A673 (cell line): ENCODE results near the gene HARS1. TPM values are rescaled to one million over a fixed set of nuclear protein-coding genes. Genes with fewer than 3 reads are reported as not detected.

Experiments used
- BruUV-seq: library from RNA; stranded (reverse); fragments of 400-500 nt; replicated peaks from 2 replicates; lab custom pipeline; 2021; lab: Mats Ljungman, UMichigan
- CTCF ChIA-PET: fragments of 300-600 bp; sonication (Branson Sonifier 250); formaldehyde crosslinking; loops from one replicate; lab custom pipeline; 2022; ENCODE audit warnings: antibody characterized with exemption; lab: Charles Lee
- POLR2A ChIA-PET: fragments of 300-600 bp; sonication (Branson Sonifier 250); formaldehyde crosslinking; loops from one replicate; lab custom pipeline; 2022; ENCODE audit warnings: antibody characterized with exemption; ENCODE audit not compliant: low non-redundant PET; lab: Charles Lee
- DNase-seq: peaks from one replicate; pipeline ENCODE4 v3.0.0-alpha.2; 2015; ENCODE audit warnings: low spot score
- H3K27ac ChIP-seq: fragments of 200-600 bp; sonication (generic); 2 replicates; pipeline ENCODE4 v1.5.1; 2016; ENCODE audit warnings: mixed run types, low read depth, mild to moderate bottlenecking, mixed read lengths, antibody characterized with exemption, low read length; ENCODE audit not compliant: poor library complexity, severe bottlenecking
- H3K27me3 ChIP-seq: fragments of 200-600 bp; sonication (generic); replicated peaks from 2 replicates; pipeline ENCODE4 v1.6.1; 2017; ENCODE audit warnings: mixed run types, low read depth, mild to moderate bottlenecking, mixed read lengths, antibody characterized with exemption, low read length; ENCODE audit not compliant: insufficient read depth, poor library complexity
- H3K36me3 ChIP-seq: fragments of 200-600 bp; sonication (generic); 2 replicates; pipeline ENCODE4 v1.6.1; 2016; ENCODE audit warnings: mixed run types, mild to moderate bottlenecking, mixed read lengths, antibody characterized with exemption, low read length; ENCODE audit not compliant: insufficient read depth, poor library complexity, severe bottlenecking
- H3K4me1 ChIP-seq: fragments of 200-600 bp; sonication (generic); 2 replicates; pipeline ENCODE4 v1.6.1; 2017; ENCODE audit warnings: mixed run types, mild to moderate bottlenecking, mixed read lengths, antibody characterized with exemption, low read length; ENCODE audit not compliant: insufficient read depth, poor library complexity, severe bottlenecking
- H3K4me3 ChIP-seq: fragments of 200-600 bp; sonication (generic); 2 replicates; pipeline ENCODE4 v1.5.1; 2016; ENCODE audit warnings: low read depth, mixed run types, mild to moderate bottlenecking, mixed read lengths, low read length; ENCODE audit not compliant: poor library complexity, severe bottlenecking
- H3K9me3 ChIP-seq: fragments of 200-600 bp; sonication (generic); 2 replicates; pipeline ENCODE4 v1.6.1; 2016; ENCODE audit warnings: mixed run types, low read depth, mild to moderate bottlenecking, mixed read lengths, antibody characterized with exemption, low read length; ENCODE audit not compliant: poor library complexity, severe bottlenecking
- CTCF ChIP-seq: fragments of 300-800, 200-600 bp; sonication (generic); conservative IDR thresholded peaks from 2 replicates; pipeline ENCODE4 v1.5.1; 2017; ENCODE audit warnings: low read depth, mild to moderate bottlenecking, antibody characterized with exemption, low read length, moderate library complexity, mixed read lengths
- EZH2 ChIP-seq: fragments of 200-600 bp; sonication (generic); IDR thresholded peaks from 2 replicates; pipeline ENCODE4 v1.6.1; 2017; ENCODE audit warnings: borderline replicate concordance, low read depth, mild to moderate bottlenecking, mixed read lengths, antibody characterized with exemption, low read length; ENCODE audit not compliant: poor library complexity, severe bottlenecking
- intact Hi-C: fragments of 100-400 bp; cut with micrococcal nuclease; formaldehyde crosslinking; loops from one replicate; pipeline ENCODE4 v1.10.0; 2022; ENCODE audit not compliant: unreplicated experiment
- total RNA-seq: library from RNA; stranded (reverse); gene quantifications from 2 replicates; pipeline ENCODE4 v1.2.3, GENCODE V29; 2021

HARS1 gene
- total RNA-seq, 1 experiment from 2014 or later, result 101 TPM

DNA sequence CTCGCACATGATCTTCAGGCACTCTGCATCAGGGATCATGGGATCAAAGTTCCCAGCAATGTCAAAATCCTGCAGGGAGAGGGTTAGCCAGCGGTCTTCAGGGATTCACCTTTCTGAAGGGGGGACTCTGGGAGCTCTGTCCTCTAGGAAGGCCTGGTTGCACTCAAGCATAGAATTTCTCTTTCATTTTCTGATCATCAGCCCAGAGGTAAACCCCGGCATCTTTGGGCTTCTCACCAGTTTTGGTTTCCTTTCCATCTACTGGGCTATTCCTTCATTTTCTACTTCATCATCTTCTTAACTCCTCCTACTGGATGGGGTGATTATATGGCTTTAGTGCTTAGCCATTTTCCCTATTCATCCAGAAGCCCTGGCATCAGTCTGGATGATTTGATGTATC, 13.2 kb downstream of the HARS1 start:
- TF ChIP-seq CTCF (no peak), EZH2 (no peak)
- Histone ChIP-seq H3K27me3 (no peaks in the 10 kb centered on the region), H3K4me1 (no peaks in the 10 kb centered on the region), H3K9me3 (no peaks in the 10 kb centered on the region), H3K4me3 (no peak overlapping the region), H3K27ac (no peak overlapping the region), H3K36me3 (peaks cover 62% of the 10 kb centered on the region)
- no peak for DNase-seq
- CTCF ChIA-PET, result no interaction called here
- intact Hi-C loops, result no loop called here
- POLR2A ChIA-PET, result no interaction called here
- no TSS peak for BruUV-seq

DNA sequence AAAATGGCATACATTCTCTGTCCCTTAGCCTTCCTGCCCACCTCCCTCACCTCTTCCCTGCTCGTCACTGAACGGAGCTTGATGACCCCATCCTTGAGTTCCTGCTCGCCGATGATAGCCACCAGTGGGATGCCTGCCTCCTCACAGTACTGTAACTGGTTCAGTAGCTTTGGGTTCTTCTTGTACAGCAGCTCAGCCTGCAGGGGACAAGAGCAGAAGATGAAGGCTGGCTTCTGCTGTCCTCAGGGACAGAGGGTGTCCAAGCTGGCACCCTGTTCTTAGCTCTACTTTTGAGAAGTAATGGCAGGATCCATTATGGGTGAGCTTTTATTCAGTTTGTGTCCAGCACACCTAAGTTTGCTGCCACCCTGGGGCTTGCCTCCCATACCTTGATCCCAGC, 16.5 kb downstream of the HARS1 start:
- Histone ChIP-seq H3K27ac (no peak overlapping the region), H3K4me3 (no peak overlapping the region), H3K9me3 (no peaks in the 10 kb centered on the region), H3K36me3 (peaks cover 77% of the 10 kb centered on the region), H3K27me3 (no peaks in the 10 kb centered on the region), H3K4me1 (no peaks in the 10 kb centered on the region)
- intact Hi-C loops, result no loop called here
- no peak for TF ChIP-seq EZH2
- no peak for TF ChIP-seq CTCF
- no peak for DNase-seq
- no TSS peak for BruUV-seq
- CTCF ChIA-PET, result interaction anchor here (0.7 kb wide), 1 partner anchor 17 kb away, joined by 4 read pairs; the partner anchor contains the start of genes HARS1 and HARS2
- POLR2A ChIA-PET, result interaction anchor here (0.6 kb wide), 2 partner anchors 16 to 20 kb away, joined by 4 to 6 read pairs; no protein-coding TSS in a partner anchor

DNA sequence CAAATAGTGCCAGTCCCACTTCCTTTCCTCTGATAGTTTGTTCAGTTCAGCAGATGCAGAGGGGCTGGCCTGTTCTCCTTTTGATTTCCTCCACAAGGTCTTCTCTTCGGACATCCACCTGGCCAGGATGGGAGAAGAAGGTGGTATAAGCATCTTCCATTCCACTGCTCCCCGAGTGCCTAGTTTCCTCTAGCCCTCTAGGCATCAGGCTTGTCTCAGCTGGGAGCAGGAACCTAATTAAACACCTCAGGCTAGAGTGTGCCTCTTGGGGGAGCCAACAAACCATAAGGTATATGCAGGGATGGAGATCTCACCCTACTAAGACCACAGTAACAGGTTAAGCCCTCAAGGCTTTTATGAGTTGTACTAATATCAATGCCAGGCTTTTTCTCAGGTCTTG, 17.0 kb downstream of the HARS1 start:
- H3K36me3 ChIP-seq, result peaks cover 77% of the 10 kb centered on the region
- no peak overlapping the region for H3K4me3 ChIP-seq
- BruUV-seq, result TSS peak; percentile 90
- no peak overlapping the region for H3K27ac ChIP-seq
- no peak for DNase-seq
- no peaks in the 10 kb centered on the region for H3K9me3 ChIP-seq
- no peaks in the 10 kb centered on the region for H3K27me3 ChIP-seq
- intact Hi-C loops, result no loop called here
- POLR2A ChIA-PET, result interaction anchor here (0.6 kb wide), 1 partner anchor 16 kb away, joined by 6 read pairs; no protein-coding TSS in a partner anchor
- TF ChIP-seq CTCF, result no peak
- TF ChIP-seq EZH2, result no peak
- CTCF ChIA-PET, result no interaction called here
- H3K4me1 ChIP-seq, result no peaks in the 10 kb centered on the region
